Panc1 (cell line): ENCODE measurements around the gene EID2B. TPM values are rescaled to one million over a fixed set of nuclear protein-coding genes. Genes with fewer than 3 reads are reported as not detected.

Experiments used
- ATAC-seq: fragments of 200-7000 bp; cut with Tn5 transposase; 2 replicates; pipeline ENCODE4 v1.9.1; 2020; ENCODE audit warnings: mild to moderate bottlenecking, moderate library complexity
- BruUV-seq: library from RNA; stranded (reverse); fragments of 400-500 nt; replicated peaks from 2 replicates; lab custom pipeline; 2021; lab: Mats Ljungman, UMichigan
- CTCF ChIA-PET: fragments of 300-600 bp; sonication (Branson Sonifier 250); formaldehyde crosslinking; loops from one replicate; lab custom pipeline; 2022; ENCODE audit warnings: antibody characterized with exemption; lab: Charles Lee
- POLR2A ChIA-PET: fragments of 300-600 bp; sonication (Branson Sonifier 250); formaldehyde crosslinking; loops from one replicate; lab custom pipeline; 2022; ENCODE audit warnings: antibody characterized with exemption; lab: Charles Lee
- DNase-seq: peaks from one replicate; pipeline ENCODE4 v3.0.0-alpha.2; 2010; ENCODE audit warnings: low read depth, low spot score
- H3K27ac ChIP-seq: 2 replicates; pipeline ENCODE4 v1.5.1; 2011; ENCODE audit warnings: mild to moderate bottlenecking, low read length, inconsistent platforms
- H3K27me3 ChIP-seq: fragments of 200-500 bp; sonication (Bioruptor generic); 2 replicates; pipeline ENCODE4 v1.6.0; 2014; ENCODE audit warnings: low read length, inconsistent platforms; ENCODE audit not compliant: control insufficient read depth, insufficient read depth
- H3K36me3 ChIP-seq: fragments of 200-500 bp; sonication (Bioruptor generic); 2 replicates; pipeline ENCODE4 v1.5.1; 2014; ENCODE audit warnings: inconsistent platforms, mild to moderate bottlenecking, low read length, moderate library complexity; ENCODE audit not compliant: control insufficient read depth, insufficient read depth
- H3K4me1 ChIP-seq: 2 replicates; pipeline ENCODE4 v1.5.1; 2011; ENCODE audit warnings: inconsistent platforms, mild to moderate bottlenecking, low read length, moderate library complexity; ENCODE audit not compliant: control insufficient read depth, insufficient read depth
- H3K4me3 ChIP-seq, 2 experiments: 2 replicates each; pipeline ENCODE4 v1.5.1; 2011 to 2012; ENCODE audit warnings: low read depth in 2 of 2, low read length in 2 of 2, mild to moderate bottlenecking in 2 of 2, inconsistent platforms in 1 of 2, moderate library complexity in 1 of 2
- H3K9me3 ChIP-seq: fragments of 200-500 bp; sonication (Bioruptor generic); 2 replicates; pipeline ENCODE4 v1.5.1; 2014; ENCODE audit warnings: low read depth, mild to moderate bottlenecking, inconsistent platforms, low read length, moderate library complexity; ENCODE audit not compliant: control insufficient read depth, insufficient read depth
- CTCF ChIP-seq: fragments of 450-650 bp; IDR thresholded peaks from 2 replicates; pipeline ENCODE4 v1.5.1; 2017; ENCODE audit warnings: mild to moderate bottlenecking
- POLR2AphosphoS5 ChIP-seq: IDR thresholded peaks from 2 replicates; pipeline ENCODE4 v1.6.1; 2012; ENCODE audit warnings: mild to moderate bottlenecking, low read depth, low read length, moderate library complexity
- REST ChIP-seq, 2 experiments: IDR thresholded peaks; 2 replicates each; pipeline ENCODE4 v1.6.1; 2011 to 2012; ENCODE audit warnings: low read depth in 2 of 2, control low read depth in 1 of 2, low read length in 1 of 2, mild to moderate bottlenecking in 1 of 2, moderate library complexity in 1 of 2; ENCODE audit not compliant: insufficient read depth in 1 of 2
- SIN3A ChIP-seq: IDR thresholded peaks from 2 replicates; pipeline ENCODE4 v1.6.1; 2012; ENCODE audit warnings: low read depth, mild to moderate bottlenecking, low read length, moderate library complexity, borderline replicate concordance; ENCODE audit not compliant: insufficient read depth
- TCF7L2 ChIP-seq: IDR thresholded peaks from 2 replicates; pipeline ENCODE4 v1.6.1; 2011; ENCODE audit warnings: mild to moderate bottlenecking, low read depth, low read length, inconsistent platforms
- in situ Hi-C: cut with HindIII; loops from 2 replicates; pipeline ENCODE4 v1.10.0; 2016; ENCODE audit warnings: low sequenced_read_pairs, low pct_unique_long_range_greater_than_20kb
- intact Hi-C: fragments of 100-400 bp; cut with micrococcal nuclease; formaldehyde crosslinking; loops from one replicate; pipeline ENCODE4 v1.10.0; 2022; ENCODE audit not compliant: unreplicated experiment
- total RNA-seq: library from RNA; stranded (reverse); gene quantifications from one replicate; pipeline ENCODE4 v1.2.1, GENCODE V29; 2021; ENCODE audit not compliant: unreplicated experiment

The EID2B gene
- total RNA-seq, 1 experiment from 2014 or later: 37.7 TPM

GRCh38 chr19:39494661-39495060, 38.0 kb downstream of the EID2B start:
- in situ Hi-C loops: no loop called here
- no peak overlapping the region for H3K27ac ChIP-seq
- no peaks in the 10 kb centered on the region for H3K9me3 ChIP-seq
- POLR2A ChIA-PET: interaction anchor here (0.6 to 6.6 kb wide), 4 partner anchors 14 to 59 kb away, joined by 7 to 66 read pairs (median 10); partner anchors contain the start of genes RPS16, SUPT5H and TIMM50
- no peak overlapping the region for H3K4me3 ChIP-seq
- ATAC-seq (no peak), DNase-seq (no peak)
- H3K27me3 ChIP-seq: peaks cover 4% of the 10 kb centered on the region
- H3K4me1 ChIP-seq: peaks cover 20% of the 10 kb centered on the region
- BruUV-seq: no TSS peak
- intact Hi-C loops: no loop called here
- H3K36me3 ChIP-seq: peaks cover 9% of the 10 kb centered on the region
- TF ChIP-seq REST (IDR thresholded peaks at IDR 0.05; ENCODE audit: insufficient read depth in 1 of 2, low read depth in 2 of 2, low read length in 1 of 2): no peak
- TF ChIP-seq POLR2AphosphoS5: no peak
- TF ChIP-seq SIN3A: no peak
- no peak for TF ChIP-seq TCF7L2
- CTCF ChIA-PET: interaction anchor here (0.5 to 4.0 kb wide), 10 partner anchors 9 to 57 kb away, joined by 3 to 31 read pairs (median 6); no protein-coding TSS in a partner anchor

- no peak overlapping the region for H3K4me3 ChIP-seq
- no peaks in the 10 kb centered on the region for H3K9me3 ChIP-seq
- CTCF ChIA-PET: interaction anchor here (0.5 to 4.0 kb wide), 10 partner anchors 10 to 74 kb away, joined by 3 to 31 read pairs (median 8); partner anchors contain the start of genes EID2B and TIMM50
- DNase-seq: no peak
- peaks cover 8% of the 10 kb centered on the region for H3K4me1 ChIP-seq
- peaks cover 28% of the 10 kb centered on the region for H3K36me3 ChIP-seq
- intact Hi-C loops (no loop called here), in situ Hi-C loops (no loop called here)
- POLR2A ChIA-PET: interaction anchor here (0.5 to 1.7 kb wide), 6 partner anchors 11 to 278 kb away, joined by 3 to 11 read pairs (median 5); partner anchors contain the start of genes RPS16 and TIMM50
- BruUV-seq: no TSS peak
- no peak for TF ChIP-seq SIN3A
- TF ChIP-seq CTCF: no peak
- TF ChIP-seq POLR2AphosphoS5: no peak
- TF ChIP-seq REST (IDR thresholded peaks at IDR 0.05; ENCODE audit: insufficient read depth in 1 of 2, low read depth in 2 of 2, low read length in 1 of 2): no peak
- TF ChIP-seq TCF7L2: no peak
- ATAC-seq: no peak
- no peaks in the 10 kb centered on the region for H3K27me3 ChIP-seq
- H3K27ac ChIP-seq: no peak overlapping the region
These were observed 39.9 kb downstream of the EID2B start for GRCh38 chr19:39492788-39493187.
